Activated CD8-positive, alpha-beta T cell treated with anti-CD3 and anti-CD28 coated beads, Interleukin-2, amount 10 ng/mL, durations not matched to agents 7 days and 5 days (primary cell): ENCODE results near the gene C11orf54. TPM values are rescaled to one million over a fixed set of nuclear protein-coding genes. Genes with fewer than 3 reads are reported as not detected.

Experiments
- ATAC-seq: fragments of 150-1000 bp; cut with Tn5 transposase; one replicate; pipeline ENCODE4 v1.10.0; 2021; ENCODE audit warnings: moderate library complexity
- CTCF ChIA-PET: fragments of 350-600 bp; sonication (Branson Sonifier 250); formaldehyde crosslinking; loops from one replicate; lab custom pipeline; 2021; ENCODE audit warnings: antibody characterized with exemption; lab: Charles Lee
- POLR2A ChIA-PET: fragments of 350-600 bp; sonication (Branson Sonifier 250); formaldehyde crosslinking; loops from one replicate; lab custom pipeline; 2021; ENCODE audit warnings: antibody characterized with exemption; lab: Charles Lee
- DNase-seq: peaks from one replicate; pipeline ENCODE4 v3.0.0-alpha.2; 2020
- H3K27ac Mint-ChIP-seq: one replicate; pipeline ENCODE4 v1.8.0; 2021; ENCODE audit warnings: mild to moderate bottlenecking, mixed read lengths
- H3K27me3 Mint-ChIP-seq: one replicate; pipeline ENCODE4 v1.8.0; 2021; ENCODE audit warnings: low read depth, mixed read lengths
- H3K36me3 Mint-ChIP-seq: one replicate; pipeline ENCODE4 v1.8.0; 2021; ENCODE audit warnings: low read depth, mixed read lengths
- H3K4me1 Mint-ChIP-seq: one replicate; pipeline ENCODE4 v1.8.0; 2021; ENCODE audit warnings: low read depth, mixed read lengths
- H3K4me3 Mint-ChIP-seq: one replicate; pipeline ENCODE4 v1.8.0; 2021; ENCODE audit warnings: mild to moderate bottlenecking, mixed read lengths
- H3K9me3 Mint-ChIP-seq: one replicate; pipeline ENCODE4 v1.8.0; 2022; ENCODE audit warnings: mixed read lengths; ENCODE audit not compliant: insufficient read depth
- total RNA-seq, 2 experiments: library from RNA; stranded (reverse); gene quantifications; one replicate each; pipeline ENCODE4 v1.2.3, GENCODE V29; 2021

The C11orf54 gene
- total RNA-seq: 10 to 100 TPM; 17.9 to 19.3 TPM

GRCh38 chr11:93741094-93741881, at the start of gene C11orf54, which contains the start of gene TAF1D:
Gene C11orf54, plus strand, starts transcription at chr11:93741672. Its CDS starts 5,722 bp downstream, at chr11:93747394.
Gene TAF1D, minus strand, starts transcription at chr11:93741495. Its CDS starts 2,191 bp downstream, at chr11:93739304.
- Mint-ChIP-seq H3K4me1 (peaks cover 44% of the 10 kb centered on the region), H3K9me3 (no peaks in the 10 kb centered on the region), H3K4me3 (peak within 1 kb of the TSS; percentile 100), H3K27ac (peak within 1 kb of the TSS; percentile 100), H3K27me3 (no peaks in the 10 kb centered on the region), H3K36me3 (peaks cover 58% of the 10 kb centered on the region)
- ATAC-seq (peak; percentile 91), DNase-seq (peak; percentile 99)
- ChIA-PET CTCF (interaction anchor here (0.8 to 3.8 kb wide), 6 partner anchors 10 to 95 kb away, joined by 3 to 45 read pairs (median 3); partner anchors contain the start of gene MED17), POLR2A (interaction anchor here (0.6 to 9.5 kb wide), 33 partner anchors 9 to 751 kb away, joined by 3 to 161 read pairs (median 4); partner anchors contain the start of genes CEP295, MED17, PANX1 and SLC36A4)

DNA sequence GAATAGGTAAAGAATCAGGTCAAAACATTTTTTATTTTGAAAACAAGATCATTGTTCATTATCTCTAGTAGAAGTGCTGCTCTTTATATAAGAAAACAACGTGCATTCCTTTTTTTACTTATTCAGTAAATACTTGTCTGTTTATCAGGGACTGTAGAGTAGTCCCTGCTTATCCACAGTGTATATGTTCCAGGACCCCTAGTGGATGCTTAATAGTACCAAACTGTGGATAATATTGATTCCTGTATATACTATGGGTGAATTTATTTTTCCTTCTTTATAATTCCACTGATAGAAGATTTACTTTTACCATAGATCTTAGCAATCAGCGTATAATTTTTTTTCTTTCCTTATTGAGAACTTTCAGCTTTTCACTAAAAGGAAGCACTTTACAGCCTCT, 47.4 kb upstream of the C11orf54 start:
- Mint-ChIP-seq H3K4me3 (no peak overlapping the region), H3K27ac (no peak overlapping the region), H3K4me1 (peaks cover 3% of the 10 kb centered on the region), H3K9me3 (no peaks in the 10 kb centered on the region), H3K27me3 (no peaks in the 10 kb centered on the region), H3K36me3 (peaks cover 66% of the 10 kb centered on the region)
- ChIA-PET CTCF (no interaction called here), POLR2A (no interaction called here)
- DNase-seq (no peak), ATAC-seq (no peak)

DNA sequence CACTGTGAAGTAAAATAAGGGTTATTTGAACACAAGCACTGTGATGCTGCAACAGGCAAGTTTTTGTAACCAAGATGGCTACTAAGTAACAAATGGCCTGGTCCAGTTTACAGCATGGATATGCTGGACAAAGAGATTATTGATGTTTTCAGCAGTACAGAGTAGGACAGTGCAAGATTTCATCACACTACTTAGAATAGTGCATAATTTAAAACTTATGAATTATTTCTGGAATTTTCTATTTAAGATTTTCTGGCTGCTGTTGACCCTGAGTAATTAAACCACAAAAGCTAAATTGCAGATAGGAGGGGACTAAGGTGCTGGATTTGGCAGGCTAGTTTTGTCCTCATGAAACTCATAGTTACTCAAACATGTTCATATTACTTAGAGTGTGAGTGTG, 46.9 kb upstream of the C11orf54 start:
- Mint-ChIP-seq H3K27me3 (no peaks in the 10 kb centered on the region), H3K36me3 (peaks cover 66% of the 10 kb centered on the region), H3K9me3 (no peaks in the 10 kb centered on the region), H3K4me1 (no peaks in the 10 kb centered on the region), H3K27ac (no peak overlapping the region), H3K4me3 (no peak overlapping the region)
- POLR2A ChIA-PET: no interaction called here
- no peak for ATAC-seq
- no peak for DNase-seq
- CTCF ChIA-PET: no interaction called here

DNA sequence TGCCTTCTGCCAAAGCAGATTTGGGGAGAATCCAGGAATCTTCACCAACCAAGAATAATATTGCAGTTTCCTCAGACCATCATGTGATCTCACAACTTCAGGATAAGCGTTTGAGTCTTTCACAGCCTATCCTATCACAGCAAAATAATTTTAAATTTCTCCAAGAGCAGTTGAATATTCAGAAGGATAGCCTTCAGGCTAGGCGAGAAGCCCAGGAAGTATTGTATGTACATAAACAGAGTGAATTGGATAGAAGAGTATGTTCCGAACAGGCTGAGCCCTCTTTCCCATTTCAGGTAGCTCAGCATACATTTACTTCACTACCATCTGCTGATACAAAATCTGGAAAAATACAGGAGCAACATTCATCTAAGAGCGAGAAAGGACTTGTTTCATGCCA, 43.9 kb upstream of the C11orf54 start:
- Mint-ChIP-seq H3K4me3 (no peak overlapping the region), H3K9me3 (no peaks in the 10 kb centered on the region), H3K4me1 (no peaks in the 10 kb centered on the region), H3K27ac (no peak overlapping the region), H3K27me3 (no peaks in the 10 kb centered on the region), H3K36me3 (peaks cover 72% of the 10 kb centered on the region)
- ChIA-PET POLR2A (no interaction called here), CTCF (no interaction called here)
- no peak for ATAC-seq
- no peak for DNase-seq

DNA sequence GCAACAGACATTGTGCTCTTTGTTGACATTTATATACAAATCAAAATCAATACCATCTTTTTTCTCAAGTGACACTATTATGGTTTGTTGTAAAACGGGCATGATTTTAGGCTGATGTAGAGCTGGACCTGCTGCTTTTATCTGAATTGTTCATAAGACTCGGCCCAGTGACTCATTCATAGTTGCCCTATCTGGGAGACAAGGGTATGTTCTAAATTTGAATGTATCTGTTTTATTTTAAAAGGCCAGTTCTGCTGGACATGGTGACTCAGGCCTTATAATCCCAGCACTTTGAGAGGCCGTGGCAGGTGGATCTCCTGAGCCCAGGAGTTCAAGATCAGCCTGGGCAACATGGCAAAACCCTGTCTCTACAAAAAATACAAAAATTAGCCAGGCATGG, 40.6 kb upstream of the C11orf54 start:
- DNase-seq: no peak
- Mint-ChIP-seq H3K36me3 (peaks cover 78% of the 10 kb centered on the region), H3K27me3 (no peaks in the 10 kb centered on the region), H3K27ac (no peak overlapping the region), H3K4me1 (no peaks in the 10 kb centered on the region), H3K9me3 (no peaks in the 10 kb centered on the region), H3K4me3 (no peak overlapping the region)
- POLR2A ChIA-PET: no interaction called here
- no peak for ATAC-seq
- CTCF ChIA-PET: no interaction called here

- DNase-seq: peak; percentile 27
Observed at GRCh38 chr11:93704237-93704636, 37.2 kb upstream of the C11orf54 start.

DNA sequence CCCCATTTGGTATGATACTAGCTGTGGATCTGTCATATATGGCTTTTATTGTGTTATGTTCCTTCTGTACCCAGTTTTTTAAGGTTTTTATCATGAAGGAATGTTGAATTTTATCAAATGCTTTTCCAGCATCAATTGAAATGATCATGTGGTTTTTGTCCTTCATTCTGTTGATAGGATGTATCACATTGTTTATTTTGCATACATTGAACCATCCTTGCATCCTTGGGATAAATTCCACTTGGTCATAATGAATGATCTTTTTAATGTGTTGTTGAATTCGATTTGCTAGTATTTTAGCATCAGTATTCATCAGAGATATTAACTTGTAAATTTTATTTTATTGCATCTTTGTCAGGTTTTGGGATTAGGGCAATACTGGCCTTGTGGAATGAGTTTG, 31.2 kb upstream of the C11orf54 start:
- Mint-ChIP-seq H3K9me3 (peaks cover 31% of the 10 kb centered on the region), H3K4me1 (no peaks in the 10 kb centered on the region), H3K27me3 (no peaks in the 10 kb centered on the region), H3K4me3 (no peak overlapping the region), H3K27ac (no peak overlapping the region), H3K36me3 (peaks cover 89% of the 10 kb centered on the region)
- CTCF ChIA-PET: no interaction called here
- POLR2A ChIA-PET: interaction anchor here (1.5 kb wide), 1 partner anchor 31 kb away, joined by 5 read pairs; the partner anchor contains the start of genes C11orf54 and TAF1D
- ATAC-seq (no peak), DNase-seq (no peak)

More at GRCh38 chr11:93704237-93704636, 37.2 kb upstream of the C11orf54 start:
- CTCF ChIA-PET: no interaction called here
- H3K27ac Mint-ChIP-seq: no peak overlapping the region
- peaks cover 10% of the 10 kb centered on the region for H3K9me3 Mint-ChIP-seq
- H3K4me1 Mint-ChIP-seq: no peaks in the 10 kb centered on the region
- no peak for ATAC-seq
- POLR2A ChIA-PET: no interaction called here
- H3K4me3 Mint-ChIP-seq: no peak overlapping the region
- no peaks in the 10 kb centered on the region for H3K27me3 Mint-ChIP-seq
- peaks cover 73% of the 10 kb centered on the region for H3K36me3 Mint-ChIP-seq

- H3K27ac Mint-ChIP-seq: no peak overlapping the region
Observed at GRCh38 chr11:93712678-93713077, 28.8 kb upstream of the C11orf54 start.

DNA sequence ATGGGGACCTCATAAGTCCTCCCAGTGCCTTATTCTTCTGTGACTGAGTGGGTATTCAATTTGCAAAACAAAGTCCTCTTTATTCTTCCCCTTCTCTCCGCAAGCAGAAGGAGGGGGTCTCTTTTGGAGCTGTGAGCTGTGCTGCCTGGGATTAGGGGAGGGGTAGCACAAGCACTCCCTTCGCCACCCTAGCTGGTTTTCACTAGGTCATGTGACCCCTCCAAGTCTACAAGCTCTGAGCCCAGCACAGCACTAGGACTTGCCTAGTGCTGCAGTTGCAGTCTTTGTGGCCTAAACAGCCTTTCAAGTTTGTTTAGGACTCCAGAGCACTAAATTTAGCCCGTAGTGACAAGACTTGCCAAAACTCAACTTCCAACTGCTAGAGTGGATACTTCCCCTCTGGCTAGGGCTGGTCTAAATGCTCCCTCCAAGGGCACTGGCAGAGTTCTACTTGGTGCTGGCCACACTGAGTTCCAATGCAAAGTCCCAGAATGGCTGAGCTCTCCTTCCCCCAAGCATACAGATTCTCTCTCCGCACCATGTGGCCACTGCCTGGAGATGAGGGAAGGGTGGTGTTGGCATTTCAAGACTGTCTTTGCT, 25.6 kb upstream of the C11orf54 start:
- peaks cover 5% of the 10 kb centered on the region for H3K9me3 Mint-ChIP-seq
- ATAC-seq: no peak
- peaks cover 23% of the 10 kb centered on the region for H3K4me1 Mint-ChIP-seq
- POLR2A ChIA-PET: interaction anchor here (4.4 kb wide), 1 partner anchor 25 kb away, joined by 24 read pairs; the partner anchor contains the start of genes C11orf54 and TAF1D
- DNase-seq: no peak
- peaks cover 75% of the 10 kb centered on the region for H3K36me3 Mint-ChIP-seq
- no peak overlapping the region for H3K27ac Mint-ChIP-seq
- CTCF ChIA-PET: no interaction called here
- no peak overlapping the region for H3K4me3 Mint-ChIP-seq
- H3K27me3 Mint-ChIP-seq: no peaks in the 10 kb centered on the region

More at GRCh38 chr11:93712678-93713077, 28.8 kb upstream of the C11orf54 start:
- ATAC-seq (no peak), DNase-seq (no peak)
- Mint-ChIP-seq H3K36me3 (peaks cover 92% of the 10 kb centered on the region), H3K27me3 (no peaks in the 10 kb centered on the region), H3K9me3 (peaks cover 31% of the 10 kb centered on the region), H3K4me1 (peaks cover 7% of the 10 kb centered on the region), H3K4me3 (no peak overlapping the region)
- ChIA-PET POLR2A (interaction anchor here (2.2 kb wide), 1 partner anchor 29 kb away, joined by 5 read pairs; the partner anchor contains the start of genes C11orf54 and TAF1D), CTCF (no interaction called here)

DNA sequence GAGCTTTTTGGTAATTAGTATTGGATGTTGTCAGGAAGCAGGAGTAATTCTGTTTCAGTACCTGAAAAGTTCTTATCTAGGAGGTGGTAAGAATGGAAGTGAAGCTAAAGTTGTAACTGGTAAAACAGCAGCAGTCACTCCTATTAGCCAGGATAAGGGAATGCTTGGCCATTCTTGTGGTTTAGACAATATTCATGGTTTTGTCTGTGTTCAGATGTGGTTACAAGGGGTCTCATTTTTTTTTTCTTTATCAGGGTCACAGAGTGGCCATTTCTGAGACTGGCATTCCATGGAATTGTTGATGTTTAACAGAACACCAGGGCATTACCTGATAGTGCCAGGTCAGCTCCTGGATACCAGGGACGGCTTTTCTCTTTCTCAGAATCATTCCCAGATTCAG, 24.0 kb upstream of the C11orf54 start:
- Mint-ChIP-seq H3K4me1 (peaks cover 24% of the 10 kb centered on the region), H3K27ac (peak overlapping the region; percentile 56), H3K9me3 (no peaks in the 10 kb centered on the region), H3K36me3 (peaks cover 79% of the 10 kb centered on the region), H3K27me3 (no peaks in the 10 kb centered on the region), H3K4me3 (no peak overlapping the region)
- DNase-seq (no peak), ATAC-seq (no peak)
- CTCF ChIA-PET: no interaction called here
- POLR2A ChIA-PET: interaction anchor here (0.6 to 4.4 kb wide), 2 partner anchors 10 to 23 kb away, joined by 3 to 24 read pairs; partner anchors contain the start of genes C11orf54 and TAF1D

DNA sequence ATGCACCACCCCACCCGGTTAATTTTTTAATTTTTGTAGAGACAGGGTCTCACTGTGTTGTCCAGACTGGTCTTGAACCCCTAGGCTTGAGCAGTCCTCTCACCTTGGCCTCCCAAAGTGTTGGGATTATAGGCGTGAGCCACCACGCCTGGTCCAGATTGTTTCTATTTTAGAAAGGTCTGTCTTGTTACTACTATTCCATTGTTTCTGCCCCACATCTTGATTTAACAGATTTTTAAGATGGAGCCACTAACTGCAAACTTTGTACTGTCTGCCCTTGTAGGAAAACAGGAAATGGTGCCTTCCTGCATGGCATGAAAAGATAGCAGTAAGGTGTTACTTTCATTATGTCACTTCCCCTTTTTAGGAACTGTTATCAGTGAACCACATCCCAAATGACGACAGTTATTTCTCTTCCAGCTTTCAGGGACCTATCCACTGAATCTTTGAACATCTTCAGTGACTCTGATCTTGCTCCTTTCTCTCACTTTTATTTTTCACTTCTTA, 23.4 kb upstream of the C11orf54 start:
- ChIA-PET POLR2A (interaction anchor here (4.4 kb wide), 1 partner anchor 23 kb away, joined by 24 read pairs; the partner anchor contains the start of genes C11orf54 and TAF1D), CTCF (interaction anchor here (1.6 kb wide), 1 partner anchor 9 kb away, joined by 8 read pairs; no protein-coding TSS in a partner anchor)
- H3K36me3 Mint-ChIP-seq: peaks cover 78% of the 10 kb centered on the region
- no peaks in the 10 kb centered on the region for H3K27me3 Mint-ChIP-seq
- peak overlapping the region; percentile 56 for H3K27ac Mint-ChIP-seq
- H3K4me3 Mint-ChIP-seq: no peak overlapping the region
- H3K9me3 Mint-ChIP-seq: no peaks in the 10 kb centered on the region
- ATAC-seq (peak; percentile 37), DNase-seq (no peak)
- H3K4me1 Mint-ChIP-seq: peaks cover 24% of the 10 kb centered on the region
